GM21786 (cell line): ENCODE measurements around the gene AMFR.

Experiments used
- ATAC-seq: cut with Tn5 transposase; IDR thresholded peaks from one replicate; pipeline ENCODE4 v1.9.1; 2021; ENCODE audit not compliant: unreplicated experiment

The AMFR gene

GRCh38 chr16:56314244-56314850 lies 111.0 kb downstream of the AMFR start:
- ATAC-seq: no peak

GRCh38 chr16:56312556-56312955 lies 112.8 kb downstream of the AMFR start:
- no peak for ATAC-seq

DNA sequence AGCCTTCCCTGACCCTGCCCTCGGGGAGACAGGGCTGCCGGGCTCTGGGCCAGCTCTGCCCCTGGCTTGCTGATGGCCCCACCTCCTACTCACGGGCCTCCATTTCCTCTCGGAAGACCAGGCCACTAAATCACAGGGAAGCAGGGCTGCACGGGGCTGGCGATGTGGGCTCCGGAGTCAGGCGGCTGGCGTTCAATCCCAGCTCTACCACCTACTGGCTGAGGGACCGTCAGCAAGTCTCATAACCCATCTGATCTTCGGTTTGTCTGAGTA lies 113.4 kb downstream of the AMFR start:
- ATAC-seq: no peak
